GM10847 (cell line): Measurements from ENCODE around the gene FUCA1.

Experiments used
- POLR2A ChIP-seq: IDR thresholded peaks from 2 replicates; pipeline ENCODE4 v1.6.1; 2011; ENCODE audit not compliant: insufficient read length; ENCODE audit errors: extremely low read depth

The FUCA1 gene

DNA sequence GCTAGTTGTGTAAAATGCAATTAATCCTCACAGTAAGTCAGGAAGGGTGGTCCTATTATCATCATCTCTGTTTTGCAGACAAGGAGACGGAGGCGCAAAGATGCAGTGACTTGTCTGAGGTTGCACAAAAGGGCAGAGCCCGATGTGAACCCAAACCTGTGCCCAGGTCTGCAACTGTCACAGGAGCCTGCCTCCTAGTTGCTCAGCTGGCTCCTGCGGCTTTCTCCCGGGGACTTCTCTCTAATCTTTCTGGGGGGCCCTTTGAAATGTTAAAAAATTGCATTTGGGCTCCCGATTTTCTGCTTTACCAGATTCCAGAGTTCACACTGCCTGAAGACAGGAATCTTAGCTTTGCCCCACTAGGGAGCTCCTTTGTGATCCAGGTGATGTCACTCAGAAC lies 35.7 kb upstream of the FUCA1 start:
- no peak for TF ChIP-seq POLR2A

DNA sequence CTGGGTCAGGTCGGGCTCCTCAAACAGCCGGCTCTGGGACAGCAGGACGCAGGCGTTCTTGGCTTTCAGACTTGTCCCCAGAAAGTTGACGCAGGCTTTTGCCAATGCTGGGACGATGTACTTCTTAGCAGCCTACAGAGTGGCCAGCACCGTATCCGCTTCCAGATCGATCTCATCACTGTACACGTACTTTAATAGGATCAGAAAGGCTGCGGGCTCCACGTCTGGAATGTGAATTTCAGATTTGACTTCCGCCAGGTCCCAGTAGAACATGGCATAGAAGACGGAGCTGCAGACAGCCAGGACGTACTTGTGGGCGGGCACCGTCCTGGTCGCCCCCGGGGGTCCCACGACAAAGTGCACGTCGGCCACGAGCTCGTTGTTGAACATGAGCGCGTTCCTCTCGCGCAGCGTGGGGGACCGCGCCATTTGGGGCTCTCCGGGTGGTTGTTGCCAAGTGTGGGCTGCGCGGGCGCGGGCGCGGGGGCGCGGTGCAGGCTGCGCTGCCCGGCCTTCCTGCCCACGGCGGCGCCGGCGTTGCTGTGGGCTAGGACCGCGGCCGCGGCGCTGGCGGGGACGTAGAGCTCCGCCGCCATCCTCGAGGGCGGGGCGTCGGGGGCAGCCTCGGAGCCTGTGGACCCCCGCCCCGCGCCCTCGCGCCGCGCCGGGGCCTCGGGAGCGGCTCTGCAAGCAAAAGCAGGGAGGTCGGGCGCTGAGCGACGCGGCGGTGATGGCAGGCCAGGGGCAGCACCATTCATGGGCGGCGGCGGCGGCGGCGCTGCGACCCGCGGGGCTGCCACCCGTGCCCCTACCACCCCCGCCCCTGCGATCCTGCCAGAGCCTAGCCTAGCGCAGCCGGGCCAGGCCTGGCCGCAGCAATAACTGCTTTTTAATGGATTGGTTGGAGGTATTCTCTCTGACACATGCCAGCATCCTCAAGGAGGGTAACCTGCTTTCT lies 34.5 kb upstream of the FUCA1 start:
- TF ChIP-seq POLR2A: no peak

DNA sequence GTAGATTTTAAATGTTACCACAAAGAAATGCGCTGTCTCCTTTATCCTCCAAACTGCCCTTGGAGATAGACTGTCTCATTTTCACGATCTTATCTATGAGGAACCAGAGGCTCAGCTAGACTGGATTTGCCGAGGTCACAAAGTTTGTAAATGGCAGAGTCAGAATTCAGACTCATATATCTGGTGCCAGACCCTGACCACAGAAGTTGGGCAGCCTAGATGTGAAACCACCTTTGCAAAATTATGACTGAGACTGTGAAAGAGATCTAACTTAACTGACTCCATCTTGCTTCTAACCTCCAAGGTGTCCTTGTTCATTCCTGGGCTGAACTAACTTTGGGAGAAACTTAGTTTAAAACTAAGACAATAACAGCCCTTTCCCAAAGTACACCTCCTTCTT lies 31.0 kb upstream of the FUCA1 start:
- no peak for TF ChIP-seq POLR2A

DNA sequence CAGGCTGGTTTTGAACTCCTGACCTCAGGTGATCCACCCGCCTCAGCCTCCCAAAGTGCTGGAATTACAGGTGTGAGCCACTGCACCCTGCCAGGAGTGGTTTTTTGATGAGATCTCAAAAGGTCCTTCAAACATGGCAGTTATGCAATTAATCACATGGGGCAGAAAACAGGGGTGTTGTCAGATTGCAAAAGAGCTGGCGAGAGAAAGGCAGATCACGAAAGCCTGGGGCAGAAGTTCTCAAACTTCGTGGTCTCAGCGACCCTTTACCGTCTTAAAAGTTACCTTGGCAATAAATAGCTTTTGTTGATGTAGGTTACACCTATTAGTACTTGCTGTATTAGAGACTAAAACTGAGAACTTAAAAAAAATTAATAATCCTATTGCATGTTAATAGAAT lies 29.0 kb upstream of the FUCA1 start:
- TF ChIP-seq POLR2A: no peak

DNA sequence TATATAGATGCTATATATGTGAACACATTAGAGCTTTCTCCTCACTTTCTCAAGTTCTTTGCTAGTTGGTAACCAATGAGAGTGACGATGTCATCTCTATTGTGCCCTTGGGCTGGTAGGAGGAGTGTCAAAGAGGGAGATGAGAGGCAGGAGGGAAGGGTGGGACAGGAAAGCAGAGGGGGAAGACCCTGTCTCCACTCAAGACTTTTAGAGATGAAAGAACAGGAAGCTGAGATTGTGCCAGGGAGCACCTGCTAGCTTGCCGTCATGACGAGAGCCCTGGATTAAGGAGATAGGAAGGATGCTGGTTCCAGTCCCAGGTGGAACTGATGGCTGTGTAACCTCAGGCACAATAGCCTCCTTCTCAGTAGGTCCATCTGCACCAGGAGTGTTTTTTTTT lies 28.4 kb upstream of the FUCA1 start:
- no peak for TF ChIP-seq POLR2A

DNA sequence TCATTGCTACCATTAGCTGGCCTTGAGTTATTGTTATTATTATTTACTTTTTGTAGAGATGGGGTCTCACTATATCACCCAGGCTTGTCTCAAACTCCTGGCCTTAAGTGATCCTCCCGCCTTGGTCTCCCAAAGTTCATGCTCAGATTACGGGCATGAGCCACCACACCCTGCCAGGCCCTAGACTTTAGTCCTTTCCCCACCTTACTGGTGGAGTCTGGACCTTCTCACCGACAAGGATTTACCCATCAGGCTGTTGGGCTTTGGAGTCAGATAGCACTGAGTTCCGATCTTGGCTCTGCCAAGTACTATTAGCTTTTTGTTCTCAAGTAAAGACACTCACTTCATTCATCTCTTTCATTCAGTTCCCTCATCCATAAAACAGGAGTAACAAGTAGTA lies 27.9 kb upstream of the FUCA1 start:
- TF ChIP-seq POLR2A: no peak

DNA sequence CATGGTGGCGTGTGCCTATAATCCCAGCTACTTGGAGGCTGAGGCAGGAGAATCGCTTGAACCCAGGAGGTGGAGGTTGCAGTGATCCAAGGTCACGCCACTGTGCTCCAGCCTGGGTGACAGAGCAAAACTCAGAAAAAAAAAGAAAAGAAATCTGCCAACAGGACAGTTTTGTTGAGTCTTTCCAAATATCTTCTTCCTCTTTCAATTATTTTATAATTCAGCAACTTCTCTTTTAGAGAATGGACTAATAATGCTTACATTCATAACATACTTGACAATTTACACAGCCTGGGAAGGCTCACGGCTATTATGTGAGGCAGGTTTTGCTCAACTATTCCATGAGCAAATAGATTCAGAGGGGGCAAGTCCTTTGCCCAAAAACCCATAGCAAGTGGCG lies 27.0 kb upstream of the FUCA1 start:
- no peak for TF ChIP-seq POLR2A

DNA sequence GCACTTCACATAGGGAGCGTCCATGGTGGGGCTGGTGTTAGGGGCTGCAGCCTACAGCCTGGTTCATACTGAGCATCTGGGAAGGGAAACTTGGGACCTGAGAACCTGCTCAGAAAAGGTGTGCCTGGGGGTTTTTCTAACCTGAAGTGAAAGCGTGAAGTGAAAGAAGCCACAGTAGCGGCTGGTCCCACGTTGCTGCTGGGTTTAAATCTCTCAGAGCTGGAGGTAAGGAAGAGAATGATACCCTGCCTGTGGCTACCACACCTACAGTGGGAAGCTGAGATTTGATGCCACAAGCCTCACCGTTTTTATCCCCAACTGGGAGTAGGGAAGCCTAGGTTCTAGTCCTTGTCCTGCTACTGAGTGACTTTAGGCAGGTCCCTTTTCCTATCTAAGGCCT lies 21.0 kb upstream of the FUCA1 start:
- no peak for TF ChIP-seq POLR2A

DNA sequence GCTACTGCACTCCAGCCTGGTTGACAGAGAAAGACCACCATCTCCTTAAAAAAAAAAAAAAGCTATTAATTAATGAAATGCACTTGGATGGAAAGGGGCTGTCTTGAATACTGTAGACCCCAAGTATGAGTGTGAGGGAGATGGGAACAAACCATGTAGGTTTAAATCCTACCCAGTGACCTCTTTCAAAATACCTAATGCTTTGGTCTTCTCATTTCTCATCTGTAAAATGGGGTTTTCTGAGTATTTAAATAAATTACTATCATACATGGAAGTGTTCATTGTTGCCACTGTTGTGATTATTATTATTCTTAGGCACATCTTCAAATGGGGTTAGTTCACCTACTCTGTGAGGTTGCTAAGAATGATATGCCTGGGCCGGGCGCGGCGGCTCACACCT lies 17.1 kb upstream of the FUCA1 start:
- TF ChIP-seq POLR2A: no peak

DNA sequence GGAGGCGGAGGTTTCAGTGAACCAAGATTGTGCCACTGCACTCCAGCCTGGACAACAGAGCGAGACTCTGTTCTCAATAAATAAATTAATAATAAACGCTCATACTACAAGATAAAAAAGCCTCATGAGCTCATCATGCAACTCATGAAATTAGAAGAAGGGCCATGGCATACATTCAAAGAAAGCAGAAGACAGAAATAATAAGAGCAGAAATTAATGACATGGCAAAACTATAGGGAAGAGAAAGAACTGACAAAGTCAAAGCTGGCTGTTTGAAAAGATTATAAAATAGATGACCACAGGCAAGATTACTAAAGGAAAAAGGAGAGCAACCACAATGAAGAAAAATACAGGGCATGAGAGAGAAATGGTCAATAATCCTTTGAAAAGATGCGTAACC lies 14.7 kb upstream of the FUCA1 start:
- TF ChIP-seq POLR2A: no peak

DNA sequence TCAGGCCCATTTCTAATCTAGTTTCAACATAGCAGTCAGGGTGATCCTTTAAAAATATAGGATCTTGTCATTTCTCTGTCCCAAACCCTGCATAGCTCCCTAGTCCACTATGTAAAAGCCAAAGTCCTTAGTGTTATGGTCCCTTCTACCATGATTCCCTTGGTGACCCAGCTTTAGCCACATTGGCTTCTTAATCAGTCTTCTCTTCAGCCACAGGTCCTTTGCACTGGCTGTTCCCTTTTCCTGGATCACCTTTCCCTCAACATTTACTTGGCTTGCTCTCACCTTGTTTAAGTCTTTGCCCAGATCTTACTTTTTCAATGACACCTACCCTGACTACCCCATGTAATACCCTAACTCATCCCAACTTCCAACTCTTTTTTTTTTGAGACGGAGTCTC lies 11.7 kb upstream of the FUCA1 start:
- no peak for TF ChIP-seq POLR2A

DNA sequence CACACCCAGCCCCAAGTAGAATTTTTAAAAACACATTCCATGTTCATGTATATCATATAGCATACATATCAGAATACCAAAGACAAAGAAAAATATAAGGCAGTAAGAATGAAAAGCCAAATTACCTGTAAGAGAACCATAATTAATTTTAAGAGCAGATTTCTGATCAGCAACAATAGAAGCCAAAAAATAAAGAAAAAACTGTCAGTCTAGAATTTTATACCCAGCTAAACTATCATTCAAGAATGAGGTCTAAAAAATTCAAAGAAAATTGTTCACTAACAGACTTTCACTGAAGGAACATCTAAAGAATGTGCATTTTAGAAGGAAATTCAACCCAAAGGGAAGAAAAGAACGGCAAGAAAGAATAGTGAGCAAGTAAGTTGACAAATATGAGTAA lies 10.6 kb upstream of the FUCA1 start:
- no peak for TF ChIP-seq POLR2A

DNA sequence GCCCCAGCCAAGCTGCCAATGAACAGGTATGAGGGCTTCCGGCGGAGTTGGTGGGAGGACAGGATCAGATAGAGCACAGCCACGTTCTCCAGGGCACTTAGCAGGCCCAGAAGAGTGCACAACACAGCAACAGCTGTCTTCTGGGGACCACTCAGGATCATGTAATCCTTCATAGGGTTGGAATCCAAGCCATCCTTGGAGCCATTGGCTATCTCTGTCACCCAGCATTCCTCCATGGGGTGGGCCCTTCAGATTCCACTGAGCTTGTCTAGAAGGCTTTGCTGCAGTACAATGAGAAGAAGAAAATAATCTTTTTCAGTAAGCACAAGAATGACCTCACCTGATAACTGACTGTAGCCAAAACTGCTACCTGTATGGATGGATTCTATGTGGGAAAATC lies 7.3 kb upstream of the FUCA1 start:
- TF ChIP-seq POLR2A: no peak

DNA sequence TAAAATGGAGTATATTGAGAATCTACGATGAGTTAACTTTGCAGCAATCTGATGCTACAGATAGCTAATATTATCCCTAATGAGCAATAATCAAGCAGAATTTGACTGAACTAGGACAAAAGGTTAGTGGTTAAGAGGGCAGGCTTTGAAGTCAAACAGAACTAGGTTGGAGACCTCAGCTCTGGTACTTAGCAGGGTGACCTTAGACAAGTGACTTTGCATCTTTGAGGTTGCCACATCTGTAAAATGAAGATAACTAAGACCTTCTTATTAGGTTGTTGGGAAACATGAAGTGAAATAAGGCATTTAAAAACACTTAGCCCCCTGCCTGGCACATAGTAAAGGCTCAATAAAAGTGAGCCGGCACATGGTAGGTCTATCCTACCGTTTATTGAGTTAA lies 4.3 kb upstream of the FUCA1 start:
- no peak for TF ChIP-seq POLR2A

DNA sequence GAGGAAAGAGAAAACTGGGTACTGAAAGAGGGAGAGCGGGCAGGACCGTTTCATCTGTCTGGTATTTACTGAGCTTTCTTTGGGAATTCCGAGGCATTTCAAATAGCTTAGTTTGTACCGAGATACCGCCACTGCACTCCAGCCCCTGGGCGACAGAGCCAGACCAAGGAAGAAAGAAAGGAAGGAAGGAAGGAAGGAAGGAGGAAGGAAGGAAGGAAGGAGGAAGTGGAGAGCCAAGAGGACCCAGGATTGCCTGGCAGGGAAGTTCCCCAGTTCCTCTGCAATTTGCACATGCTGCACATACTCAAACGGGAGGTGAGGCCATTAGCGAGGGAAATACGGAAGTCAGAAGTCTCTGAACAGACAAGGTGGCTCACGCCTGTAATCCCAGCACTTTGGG lies 961 bp upstream of the FUCA1 start:
- no peak for TF ChIP-seq POLR2A

DNA sequence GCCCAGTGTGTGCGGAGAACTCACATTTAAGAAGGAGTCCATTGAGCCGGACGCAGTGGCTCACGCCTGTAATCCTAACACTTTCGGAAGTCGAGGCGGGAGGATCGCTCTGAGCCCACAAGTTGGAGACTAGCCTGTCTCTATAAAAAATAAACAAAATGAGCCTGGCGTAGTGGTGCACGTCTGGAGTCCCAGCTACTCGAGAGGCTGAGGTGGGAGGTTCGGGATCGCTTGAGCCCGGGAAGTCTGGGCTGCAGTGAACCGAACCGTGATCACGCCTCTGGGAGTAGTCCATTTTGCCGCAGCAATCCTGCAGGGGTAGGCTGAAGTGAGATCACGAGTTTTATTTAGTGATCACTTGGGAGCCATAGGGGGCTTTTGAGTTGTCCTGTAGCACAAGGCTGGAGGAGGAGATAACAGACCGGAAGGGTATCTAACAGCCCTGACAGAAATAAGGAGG lies 497 bp upstream of the FUCA1 start:
- TF ChIP-seq POLR2A: no peak

DNA sequence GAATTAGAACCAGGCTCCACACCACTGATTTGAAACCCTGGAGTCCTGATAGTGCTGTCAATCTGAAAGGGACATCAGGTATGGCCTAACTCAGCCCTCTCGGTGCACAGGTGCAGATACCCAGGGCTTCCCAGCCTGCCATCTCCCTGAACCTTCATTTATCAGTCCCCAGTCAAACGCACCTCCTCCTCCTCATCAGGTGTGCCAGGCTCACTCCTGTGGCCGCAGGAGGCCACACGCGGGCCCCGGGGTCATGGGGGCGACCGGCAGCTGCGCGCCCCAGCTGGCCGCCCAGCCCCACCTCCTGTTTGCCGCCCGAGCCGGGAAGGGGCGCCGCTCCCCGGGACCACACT lies 572 bp downstream of the FUCA1 start:
- no peak for TF ChIP-seq POLR2A

DNA sequence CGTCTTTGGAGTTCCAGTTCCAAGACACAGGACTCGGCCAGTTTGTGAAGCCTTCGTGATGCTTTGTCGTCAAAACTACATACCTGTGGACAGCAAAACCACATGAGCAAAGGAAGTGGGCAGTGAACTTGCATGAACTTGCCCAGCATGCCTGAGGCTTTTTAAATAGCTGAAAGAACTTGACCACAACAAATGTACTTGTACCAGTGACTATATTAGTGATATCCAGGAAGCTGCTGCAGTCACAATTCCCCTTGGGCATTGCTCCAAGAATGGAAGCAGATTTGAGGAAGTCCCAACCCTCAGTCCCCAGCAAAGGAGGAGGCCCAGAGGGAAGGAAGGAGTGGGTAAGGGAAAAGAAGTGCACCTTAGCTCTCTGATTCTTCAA lies 2.6 kb downstream of the FUCA1 start:
- TF ChIP-seq POLR2A: no peak
